ENCODE results near the gene XRN2.

Gene XRN2

DNA sequence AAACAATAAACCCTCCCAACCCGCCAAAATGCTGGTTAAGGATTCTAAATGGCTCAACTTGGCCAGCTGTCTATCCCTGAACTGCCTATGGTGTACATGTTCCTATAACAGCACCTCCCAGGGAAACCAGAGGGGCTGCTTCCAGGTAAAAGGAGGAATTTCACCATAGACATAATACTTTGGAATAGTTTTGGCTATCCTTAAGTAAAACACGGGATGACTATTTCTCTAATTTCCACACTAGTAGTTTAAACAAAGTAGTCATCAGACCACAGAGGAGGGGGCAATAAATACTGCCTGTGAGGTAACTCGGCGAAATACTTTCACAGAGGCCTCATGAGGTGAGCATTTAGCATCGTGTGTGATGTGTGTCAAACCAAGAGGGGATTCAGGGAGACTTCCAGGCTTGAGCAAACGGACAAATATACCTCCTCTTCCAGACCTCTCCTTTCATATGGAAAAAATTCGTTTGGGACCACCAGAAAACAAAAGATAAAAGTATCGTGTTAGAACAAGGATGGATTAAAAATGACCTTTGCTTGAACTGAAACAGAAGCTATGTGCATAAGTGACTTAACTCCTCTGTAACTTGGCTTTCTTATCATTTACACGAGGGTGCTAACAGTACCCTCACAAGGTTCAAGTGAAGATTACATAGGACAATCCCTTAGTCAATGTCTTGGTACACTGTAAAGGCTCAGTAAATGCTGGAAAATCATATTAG is 1.0 kb upstream of the XRN2 start:
- no peak for DNase-seq

DNA sequence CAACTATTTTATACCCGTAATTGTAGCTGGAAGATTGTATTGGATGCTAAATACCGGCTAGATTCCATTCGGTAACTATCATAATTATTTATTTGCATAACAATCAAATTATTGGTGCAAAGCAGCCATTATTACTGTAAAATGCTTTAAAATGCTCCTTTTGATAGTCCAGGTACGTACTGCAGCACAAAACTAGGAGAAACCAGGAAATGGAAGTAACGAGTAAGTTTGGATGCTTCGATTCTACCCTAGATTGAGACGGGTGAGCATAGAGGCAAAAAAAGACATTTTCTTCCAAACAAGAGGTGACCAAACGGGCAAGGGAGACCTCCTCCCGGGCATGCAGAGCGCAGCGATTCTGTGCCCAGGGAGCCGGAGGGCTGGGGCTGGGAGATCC is 469 bp upstream of the XRN2 start:
- DNase-seq: no peak

DNA sequence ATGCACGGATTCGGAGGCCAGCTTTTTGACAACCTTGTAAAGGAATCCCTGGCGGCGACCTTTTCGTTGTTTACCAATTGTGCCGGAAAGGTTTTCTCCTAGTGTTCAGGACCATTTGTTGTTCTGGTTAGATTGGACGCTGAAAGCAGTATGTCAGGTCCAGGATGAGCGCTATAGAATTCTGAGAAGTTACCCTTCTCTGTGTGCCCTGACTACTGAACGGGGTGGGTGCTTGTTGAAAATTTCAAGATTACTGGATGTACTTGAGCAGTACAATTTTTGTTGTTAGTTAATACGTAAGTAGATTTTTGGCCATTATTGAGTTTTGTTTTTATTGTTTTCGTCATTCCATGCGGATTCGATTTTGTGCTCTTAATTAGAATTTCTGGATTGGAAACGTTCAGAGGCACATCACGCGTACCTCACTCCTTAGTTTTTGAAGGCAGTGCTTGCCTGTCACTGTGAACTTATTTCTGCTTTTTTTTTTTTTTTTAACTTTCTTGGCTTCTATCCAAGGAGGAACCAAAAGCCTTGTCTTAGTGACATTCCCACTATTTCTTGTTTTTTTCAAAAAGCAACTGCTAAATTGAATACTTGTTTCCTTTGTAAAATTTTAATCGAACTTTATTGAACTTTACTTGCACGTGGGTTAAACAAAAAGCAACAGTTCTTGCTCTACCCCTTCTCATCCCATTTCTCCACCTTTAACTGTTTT is 898 bp downstream of the XRN2 start:
- DNase-seq: no peak

DNA sequence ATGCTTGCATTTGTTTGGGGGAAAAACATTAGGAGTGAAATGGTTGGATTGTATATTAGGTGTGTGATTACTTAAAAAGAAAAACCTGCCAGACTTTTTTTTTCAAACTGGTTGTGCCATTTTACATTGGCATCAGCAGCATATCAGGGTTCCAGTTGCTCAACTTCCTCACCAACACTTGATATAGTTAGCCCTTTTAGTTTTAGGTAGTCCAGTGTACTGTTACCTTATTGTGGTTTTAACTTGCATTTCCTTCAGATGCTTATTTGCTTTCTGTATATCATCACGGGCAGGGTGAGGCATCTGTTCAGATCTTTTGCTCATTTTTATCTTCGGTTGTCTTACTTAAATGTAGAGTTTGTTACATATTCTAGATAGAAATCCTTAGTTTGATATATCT is 5.2 kb downstream of the XRN2 start:
- DNase-seq: no peak

DNA sequence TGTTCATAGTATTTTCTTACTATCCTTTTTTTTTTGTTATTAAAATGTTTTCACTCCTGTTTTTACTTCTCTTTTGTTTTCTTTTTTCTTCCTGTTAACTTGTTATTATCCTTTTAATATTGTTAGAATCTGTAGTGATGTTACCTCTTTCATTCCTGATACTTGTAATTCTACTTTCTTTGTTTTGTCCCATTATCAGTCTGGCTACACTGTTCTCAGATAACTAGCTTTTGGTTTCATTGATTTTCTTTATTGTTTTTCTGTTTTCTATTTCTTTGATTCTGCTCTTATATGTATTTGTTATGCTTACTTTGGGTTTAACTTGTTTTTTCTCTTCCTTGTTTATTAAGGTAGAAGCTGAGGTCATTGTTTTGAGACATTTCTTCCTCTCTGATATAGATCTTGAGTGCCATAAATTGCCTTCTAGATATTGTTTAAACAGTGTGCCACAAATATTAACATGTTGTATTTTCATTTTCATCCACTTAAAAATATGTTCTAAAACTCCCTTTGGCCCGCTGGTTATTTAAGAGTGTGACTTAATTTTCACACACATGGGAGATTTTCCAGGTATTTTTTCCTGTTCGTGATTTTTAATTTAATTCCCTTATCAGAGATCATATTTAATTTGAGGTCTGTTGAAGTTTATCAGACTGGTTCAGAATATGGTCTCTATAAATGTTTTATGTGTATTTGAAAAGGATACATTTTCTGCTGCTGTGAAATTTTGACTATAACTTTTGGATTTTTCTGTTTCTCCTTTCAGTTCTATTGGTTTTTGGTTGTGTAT is 6.7 kb downstream of the XRN2 start:
- no peak for DNase-seq

DNA sequence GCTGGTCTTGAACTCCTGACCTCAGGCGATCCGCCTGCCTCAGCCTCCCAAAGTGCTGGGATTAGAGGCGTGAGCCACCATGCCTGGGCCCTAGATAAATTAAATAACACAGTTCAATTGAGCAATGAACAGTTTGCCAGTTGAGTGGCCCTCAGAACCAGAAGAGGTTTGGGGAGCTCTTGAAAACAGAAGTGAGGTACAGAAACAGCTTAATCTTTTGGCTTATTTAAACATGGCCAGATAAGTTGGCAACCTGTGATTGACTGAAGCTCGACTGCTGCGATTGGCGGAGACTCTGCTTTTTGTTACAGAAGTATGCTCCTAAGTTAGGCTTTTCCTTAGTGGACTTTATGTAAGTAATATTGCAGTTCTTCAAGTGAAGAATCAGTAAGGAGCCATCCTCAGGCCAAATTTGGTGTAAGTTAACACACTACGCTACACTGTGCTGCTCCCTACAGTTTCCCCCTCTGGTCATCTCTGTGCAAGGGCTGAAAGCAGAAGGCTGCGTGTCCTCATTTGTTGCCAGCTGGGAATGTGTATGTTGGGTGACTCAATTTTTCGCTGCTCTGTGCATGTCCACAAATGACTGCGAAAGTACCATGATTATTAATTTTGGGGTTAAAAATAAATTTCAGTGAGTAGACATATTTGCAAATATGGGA is 9.8 kb downstream of the XRN2 start:
- no peak for DNase-seq

DNA sequence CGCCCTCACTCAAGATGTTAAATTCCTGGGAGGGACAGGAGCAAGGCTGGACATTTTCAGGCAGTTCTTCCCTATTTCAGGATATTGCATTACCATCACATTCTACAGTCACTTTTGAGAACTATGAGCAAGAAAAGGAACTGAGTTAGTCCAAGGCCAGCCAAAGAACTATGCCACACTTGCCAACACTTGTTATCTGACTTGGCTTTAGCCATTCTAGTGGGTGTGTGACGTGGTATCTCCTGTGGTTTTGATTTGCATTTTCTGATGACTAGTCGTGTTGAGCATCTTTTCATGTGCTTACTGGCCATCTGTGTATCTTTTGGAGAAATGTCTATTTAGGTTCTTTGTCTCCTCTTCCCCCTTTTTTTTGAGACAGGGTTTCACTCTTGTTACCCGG is 12.0 kb downstream of the XRN2 start:
- DNase-seq: no peak

DNA sequence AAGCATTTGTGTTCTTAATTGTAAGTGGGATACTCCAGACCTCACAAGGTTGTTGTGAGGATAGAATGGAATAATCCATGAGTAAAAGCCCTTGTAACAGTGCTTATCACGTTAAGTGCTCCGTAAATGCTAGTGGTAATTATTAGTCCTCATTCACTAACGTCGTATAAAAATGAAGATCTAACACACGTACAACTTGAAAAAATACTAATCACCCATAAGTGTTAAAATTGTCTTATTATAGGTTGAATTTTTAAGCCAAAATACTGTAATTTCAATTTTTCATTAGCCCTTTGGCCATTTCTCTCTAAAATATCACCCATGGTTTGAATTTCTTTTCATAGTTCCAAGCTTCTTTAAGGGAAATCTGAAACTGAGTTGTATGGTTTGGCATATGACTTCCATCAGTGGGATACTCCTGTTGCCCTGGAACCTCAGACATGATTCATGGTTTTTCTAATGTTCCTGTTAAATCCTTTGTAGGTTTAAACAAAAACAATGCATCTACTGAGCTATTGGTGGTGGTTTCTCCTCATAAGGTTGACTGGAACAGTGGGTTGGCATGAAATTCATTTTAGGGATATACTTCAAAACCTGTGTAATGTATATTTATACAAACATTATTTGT is 19.1 kb downstream of the XRN2 start:
- DNase-seq: no peak

DNA sequence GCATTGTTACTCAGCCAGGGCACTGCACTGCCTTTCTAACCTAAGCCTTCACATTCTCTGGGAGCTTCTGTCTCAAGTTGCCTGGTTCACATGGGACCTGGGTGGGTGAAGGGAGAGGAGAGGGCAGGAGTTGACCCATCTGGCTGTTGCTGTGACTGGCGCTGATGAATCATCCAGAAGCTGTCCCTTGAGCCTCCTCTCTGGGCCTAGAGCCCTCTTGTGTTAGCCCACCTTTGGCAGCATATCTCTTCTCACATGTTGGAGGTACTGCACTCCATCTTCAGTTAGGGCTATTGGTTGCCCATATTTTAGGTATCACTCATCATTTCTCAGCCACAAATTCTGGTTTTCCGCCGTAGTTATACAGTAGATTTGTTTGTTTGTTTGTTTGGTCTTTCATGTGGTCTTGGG is 19.8 kb downstream of the XRN2 start:
- DNase-seq: no peak

DNA sequence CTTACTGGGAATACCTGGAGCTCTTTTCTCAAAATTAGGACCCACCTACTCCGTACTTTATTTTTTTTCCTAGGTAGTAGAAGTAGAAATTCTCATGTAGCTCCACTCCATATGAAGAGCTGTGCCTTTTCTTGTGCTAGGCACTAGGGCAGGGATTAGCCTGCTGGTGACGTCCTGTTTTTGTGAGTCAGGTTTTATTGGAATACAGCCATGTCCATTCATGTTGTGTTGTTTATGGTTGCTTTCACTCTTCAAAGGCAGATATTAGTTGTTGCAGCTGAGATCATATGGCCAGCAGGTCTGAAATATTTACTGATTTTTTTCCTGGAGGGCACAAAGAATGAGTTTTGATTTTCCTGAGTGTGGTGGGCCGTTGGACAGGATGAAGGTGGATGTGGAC is 20.5 kb downstream of the XRN2 start:
- no peak for DNase-seq

DNA sequence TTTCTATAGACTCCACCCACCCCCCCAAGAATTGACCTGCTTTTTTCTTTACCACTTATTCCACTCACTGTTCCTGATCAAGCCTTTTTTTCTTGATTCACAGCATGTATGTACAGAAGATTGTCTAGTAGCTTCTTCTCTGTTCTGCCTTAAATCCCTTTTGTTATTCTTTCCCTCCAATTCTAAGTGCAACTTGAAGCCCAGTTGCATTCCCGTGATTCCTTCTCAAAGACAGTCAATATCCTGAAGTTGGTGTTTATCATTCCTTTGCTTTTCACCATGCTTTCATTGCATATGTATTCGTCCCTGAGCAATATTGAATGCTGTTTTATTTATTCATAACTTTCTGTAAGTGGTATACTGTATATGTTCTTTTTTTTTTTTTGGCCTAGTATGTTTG is 21.0 kb downstream of the XRN2 start:
- no peak for DNase-seq

DNA sequence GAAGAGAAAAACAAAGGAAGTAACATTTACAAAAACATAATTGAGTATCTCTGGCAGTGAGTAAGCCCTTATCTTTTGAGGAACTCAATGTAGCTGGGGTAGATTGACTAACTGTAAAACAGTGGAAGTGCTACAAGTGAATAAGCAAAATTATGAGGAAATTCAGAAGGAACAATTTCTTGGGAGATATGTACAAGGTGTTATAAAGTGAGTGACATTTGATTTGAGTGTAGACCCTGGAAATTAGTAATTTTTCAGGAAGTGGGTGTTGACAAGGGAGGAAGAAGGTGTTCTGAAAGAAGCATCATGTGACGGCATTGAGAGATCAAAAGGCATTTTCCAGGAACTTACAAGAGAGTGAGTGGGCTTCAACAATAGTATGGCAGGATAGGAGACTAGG is 22.2 kb downstream of the XRN2 start:
- DNase-seq: no peak

DNA sequence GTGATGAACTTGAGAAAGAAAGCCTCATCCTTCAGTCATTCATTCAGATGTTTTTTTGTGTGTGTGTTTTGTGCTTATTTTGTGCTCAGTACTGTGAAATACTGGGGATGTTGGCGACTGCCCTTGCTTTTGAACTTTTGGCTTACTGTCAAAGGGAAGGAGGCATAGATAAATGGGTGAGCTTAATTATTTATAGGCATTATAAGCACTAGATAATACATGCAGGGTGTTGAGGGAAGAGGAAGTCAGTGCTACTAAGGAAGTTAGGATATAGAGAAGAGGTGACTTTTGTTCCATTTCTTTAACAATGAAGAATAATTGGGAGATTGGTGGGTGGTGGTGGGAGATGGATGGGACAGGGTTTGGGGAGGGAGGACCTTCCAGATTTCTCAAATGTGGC is 23.6 kb downstream of the XRN2 start:
- DNase-seq: no peak

DNA sequence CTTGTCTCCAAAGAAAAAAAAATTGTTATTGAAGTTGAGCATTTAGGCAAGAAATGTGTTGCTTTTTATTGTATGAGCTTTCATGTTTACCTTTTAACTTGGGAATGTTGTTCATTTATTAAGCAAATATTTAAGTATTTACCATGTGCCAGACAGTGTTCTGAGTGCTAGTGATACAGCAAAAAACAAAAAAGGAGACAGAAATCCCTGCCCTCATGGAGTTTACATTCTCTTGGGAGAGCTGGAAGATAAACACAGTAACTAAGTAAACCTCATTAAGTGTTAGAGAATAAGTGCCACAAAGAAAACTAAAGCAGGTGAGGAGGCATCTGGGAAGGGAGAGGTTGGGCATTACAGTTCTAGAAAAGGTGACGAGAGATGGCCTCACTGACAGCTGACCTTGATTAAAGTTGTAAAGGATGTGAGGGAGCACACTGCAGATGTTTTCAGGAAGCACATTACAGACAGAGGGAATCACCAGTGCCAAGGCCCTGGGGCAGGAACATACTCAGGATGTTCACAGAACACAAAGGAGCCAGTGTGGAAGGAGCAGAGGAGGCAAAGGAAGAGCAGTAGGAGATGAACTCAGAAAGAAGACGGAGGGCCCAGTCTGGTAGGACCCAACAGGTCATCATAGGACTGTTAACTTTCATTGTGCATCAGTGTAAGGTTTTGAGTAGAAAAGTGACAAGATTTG is 33.5 kb downstream of the XRN2 start:
- DNase-seq: no peak

DNA sequence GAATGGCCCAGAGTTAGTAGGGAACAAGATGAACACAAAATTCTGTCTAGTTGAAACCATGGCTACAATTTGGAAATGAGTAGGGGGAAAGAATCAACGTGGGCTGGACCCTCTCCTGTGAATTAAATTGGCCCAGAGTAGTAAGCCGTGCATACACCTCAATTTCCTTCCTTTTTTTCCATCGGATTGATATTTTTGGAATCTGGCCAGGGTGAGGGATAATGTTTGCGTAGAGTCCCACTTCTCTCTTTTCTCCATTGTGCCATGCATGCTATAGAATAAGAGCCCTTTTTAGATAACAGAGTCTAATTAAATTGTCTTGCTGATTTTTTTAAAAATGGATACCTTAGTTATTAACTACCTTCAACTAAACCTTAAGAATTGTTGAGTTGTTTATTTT is 35.2 kb downstream of the XRN2 start:
- no peak for DNase-seq

DNA sequence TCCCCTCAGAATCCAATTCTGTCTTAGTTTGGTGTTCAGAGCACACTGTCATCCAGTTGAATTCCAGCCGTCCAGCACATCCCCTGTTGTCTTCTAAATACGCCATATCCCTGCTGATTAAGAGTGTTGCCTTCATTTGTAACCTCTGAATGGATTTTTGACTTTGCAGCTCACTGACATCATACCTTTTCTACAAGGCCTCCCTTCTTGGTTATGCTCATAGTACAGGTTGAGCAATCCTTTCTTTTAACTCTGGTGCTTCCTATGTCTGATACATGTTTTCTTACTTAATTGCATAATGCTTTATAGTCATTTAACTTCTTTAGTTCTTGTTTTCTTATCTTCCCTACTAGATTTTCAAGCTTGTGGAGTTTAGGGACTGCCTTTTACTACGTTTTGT is 36.4 kb downstream of the XRN2 start:
- no peak for DNase-seq

DNA sequence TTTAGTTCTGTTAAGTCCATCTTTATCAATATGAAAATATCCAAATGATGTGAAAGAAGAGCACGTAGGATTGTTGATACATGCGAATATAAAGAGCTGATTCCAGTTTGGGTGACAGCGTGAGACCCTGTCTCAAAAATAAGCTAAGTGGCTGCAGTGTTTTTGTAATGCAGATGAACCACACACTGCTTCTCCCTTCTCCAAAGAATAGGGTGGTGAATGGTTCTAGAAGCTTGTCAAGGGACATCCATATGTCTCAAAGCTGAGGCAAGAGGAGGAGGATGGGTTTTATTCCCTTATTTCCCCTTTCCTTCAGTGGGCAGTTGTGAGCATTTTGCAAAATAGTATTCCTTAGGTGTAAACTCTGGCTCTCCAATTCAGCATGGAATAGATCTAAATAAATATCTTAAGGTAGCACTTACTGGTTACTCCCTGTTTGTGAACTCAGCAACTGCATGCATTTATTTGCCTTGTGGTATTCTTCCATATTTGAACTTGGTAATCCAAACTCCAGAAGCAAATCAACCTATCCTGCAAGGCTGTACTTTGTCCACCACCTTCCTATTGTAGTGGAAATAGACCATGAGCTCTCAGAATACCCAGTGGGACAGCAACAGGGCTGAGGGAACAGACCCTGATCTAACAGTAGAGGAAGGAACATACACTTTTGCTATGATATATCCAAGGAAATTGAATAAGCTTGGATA is 38.0 kb downstream of the XRN2 start:
- no peak for DNase-seq

DNA sequence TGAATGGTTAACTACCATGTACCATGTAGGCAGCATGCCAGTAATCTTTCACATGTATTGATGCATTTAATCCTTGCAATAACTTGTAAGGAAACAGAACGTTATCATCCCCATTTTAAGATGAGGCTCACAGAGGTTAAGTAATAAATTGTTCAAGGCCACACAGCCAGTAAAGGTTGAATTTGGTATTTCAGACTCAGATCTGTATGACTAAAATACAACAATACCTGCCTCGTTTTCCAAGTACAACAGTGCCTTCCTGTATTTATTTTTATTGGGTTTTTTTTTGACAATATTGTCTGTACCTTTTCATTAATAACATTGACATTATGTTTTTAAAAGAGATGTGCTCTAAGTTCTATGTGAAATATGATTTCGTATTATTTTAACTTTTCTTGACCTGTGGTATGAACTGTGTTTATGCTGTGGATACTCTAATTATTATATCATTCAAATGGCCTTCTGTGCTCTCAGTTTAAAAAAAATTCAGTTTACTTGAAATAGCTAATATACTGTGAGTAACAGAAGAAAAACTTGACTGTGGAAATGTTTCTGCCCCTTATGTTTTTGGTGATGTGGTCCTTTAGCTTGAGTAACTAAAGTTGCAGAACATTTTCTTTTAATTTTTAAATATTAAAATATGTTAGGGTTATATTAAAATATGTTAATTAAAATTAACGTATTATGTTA is 39.7 kb downstream of the XRN2 start:
- no peak for DNase-seq

DNA sequence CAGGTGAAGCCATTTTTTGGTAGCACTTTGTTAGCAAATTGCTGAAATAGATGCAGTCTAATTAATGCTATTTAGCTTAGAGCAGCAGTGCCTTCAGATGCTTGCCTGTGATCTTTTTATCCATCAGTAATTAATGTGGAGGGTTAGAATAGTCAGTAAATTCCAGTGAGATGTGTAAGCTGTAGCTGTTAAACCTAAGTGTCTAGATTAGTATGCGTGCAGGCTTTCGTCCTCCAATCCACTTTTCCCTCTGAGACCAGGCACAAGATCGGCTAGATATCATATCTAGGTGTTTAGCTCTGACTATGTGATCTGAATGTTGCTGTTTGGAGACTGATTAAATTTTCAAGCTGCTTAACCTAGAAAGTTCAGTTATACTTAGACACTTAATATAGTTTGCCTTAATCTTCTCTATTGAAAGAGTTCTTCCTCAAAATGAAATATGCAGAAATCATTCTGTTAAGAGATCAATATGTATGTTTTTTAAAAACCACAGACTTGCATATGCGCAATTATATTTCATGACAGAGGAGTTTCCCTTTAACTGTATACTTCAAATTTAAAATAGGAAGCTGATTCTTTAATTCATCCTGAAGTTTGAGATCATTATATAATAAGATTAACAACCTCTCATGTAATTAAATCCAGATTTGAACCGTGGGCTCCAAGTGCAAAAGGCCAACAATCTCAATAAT is 41.2 kb downstream of the XRN2 start:
- DNase-seq: no peak

DNA sequence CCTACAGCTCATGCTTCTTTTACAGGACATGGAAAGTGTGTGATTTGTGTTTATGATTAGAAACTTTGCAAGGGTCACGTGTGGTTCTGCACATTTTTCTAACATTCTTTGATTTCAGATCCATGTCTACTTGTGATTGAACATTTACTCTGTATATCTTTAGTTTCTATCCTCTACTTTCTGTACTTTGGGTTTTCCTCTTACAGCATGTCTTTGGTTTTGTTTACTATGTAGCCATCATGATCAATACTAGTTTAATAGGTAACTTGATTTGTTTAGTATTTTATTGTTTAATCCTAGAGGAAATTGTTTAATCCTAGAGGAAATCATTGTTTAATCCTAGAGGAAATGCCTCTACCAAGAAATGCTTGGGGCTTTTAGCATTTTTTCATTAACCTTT is 41.8 kb downstream of the XRN2 start:
- no peak for DNase-seq

DNA sequence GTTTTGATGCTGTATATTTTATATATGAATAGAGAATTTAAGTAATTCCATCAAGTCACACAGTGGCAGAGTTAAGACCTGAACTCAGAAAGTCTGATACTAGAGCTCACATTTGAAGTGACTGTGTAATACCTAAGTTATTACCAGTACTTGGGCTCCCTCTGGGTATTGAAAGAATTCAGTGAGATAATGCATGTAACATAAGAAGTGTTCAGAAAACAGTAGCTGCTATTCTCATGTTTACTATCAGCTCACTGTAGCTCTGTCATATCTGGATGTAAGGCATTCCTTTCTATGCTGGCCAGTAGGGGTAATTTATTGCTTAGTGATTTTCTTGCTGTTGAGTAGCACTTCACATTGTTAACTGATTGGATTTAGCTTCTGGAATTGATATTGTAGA is 49.6 kb downstream of the XRN2 start:
- no peak for DNase-seq

Data from NCI-H1417 treated with DMSO at 0.1 percent for 48 hours (cell line).